ENCODE data around the gene IQSEC2.

The IQSEC2 gene

GRCh38 chrX:53241558-53241957 is 39.8 kb downstream of the IQSEC2 start:
- no peak overlapping the region for H3K27ac ChIP-seq
- TF ChIP-seq, protein P1, sequence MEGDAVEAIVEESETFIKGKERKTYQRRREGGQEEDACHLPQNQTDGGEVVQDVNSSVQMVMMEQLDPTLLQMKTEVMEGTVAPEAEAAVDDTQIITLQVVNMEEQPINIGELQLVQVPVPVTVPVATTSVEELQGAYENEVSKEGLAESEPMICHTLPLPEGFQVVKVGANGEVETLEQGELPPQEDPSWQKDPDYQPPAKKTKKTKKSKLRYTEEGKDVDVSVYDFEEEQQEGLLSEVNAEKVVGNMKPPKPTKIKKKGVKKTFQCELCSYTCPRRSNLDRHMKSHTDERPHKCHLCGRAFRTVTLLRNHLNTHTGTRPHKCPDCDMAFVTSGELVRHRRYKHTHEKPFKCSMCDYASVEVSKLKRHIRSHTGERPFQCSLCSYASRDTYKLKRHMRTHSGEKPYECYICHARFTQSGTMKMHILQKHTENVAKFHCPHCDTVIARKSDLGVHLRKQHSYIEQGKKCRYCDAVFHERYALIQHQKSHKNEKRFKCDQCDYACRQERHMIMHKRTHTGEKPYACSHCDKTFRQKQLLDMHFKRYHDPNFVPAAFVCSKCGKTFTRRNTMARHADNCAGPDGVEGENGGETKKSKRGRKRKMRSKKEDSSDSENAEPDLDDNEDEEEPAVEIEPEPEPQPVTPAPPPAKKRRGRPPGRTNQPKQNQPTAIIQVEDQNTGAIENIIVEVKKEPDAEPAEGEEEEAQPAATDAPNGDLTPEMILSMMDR (conservative IDR thresholded peaks at IDR 0.05) = no peak

DNA sequence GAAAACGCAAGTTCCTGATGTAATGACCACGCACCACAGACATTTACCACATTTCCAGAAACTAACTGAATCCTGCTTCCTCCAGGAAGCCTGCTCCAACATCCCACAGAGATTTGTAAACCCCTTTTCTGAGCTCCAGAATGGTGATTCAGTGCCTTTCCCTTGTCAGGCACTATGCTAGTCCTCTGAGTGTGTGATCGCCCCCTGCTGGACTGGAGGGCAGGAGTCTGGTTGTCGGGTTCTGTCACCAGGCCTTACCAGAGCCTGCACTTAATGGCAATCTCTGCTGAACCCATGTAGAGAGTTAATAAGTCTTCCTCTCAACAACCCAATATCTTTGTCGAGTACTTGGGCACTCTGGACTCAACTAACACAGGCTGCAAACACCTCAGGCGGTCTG is 41.9 kb downstream of the IQSEC2 start:
- TF ChIP-seq, protein P1 (conservative IDR thresholded peaks at IDR 0.05) = no peak
- no peak overlapping the region for H3K27ac ChIP-seq

DNA sequence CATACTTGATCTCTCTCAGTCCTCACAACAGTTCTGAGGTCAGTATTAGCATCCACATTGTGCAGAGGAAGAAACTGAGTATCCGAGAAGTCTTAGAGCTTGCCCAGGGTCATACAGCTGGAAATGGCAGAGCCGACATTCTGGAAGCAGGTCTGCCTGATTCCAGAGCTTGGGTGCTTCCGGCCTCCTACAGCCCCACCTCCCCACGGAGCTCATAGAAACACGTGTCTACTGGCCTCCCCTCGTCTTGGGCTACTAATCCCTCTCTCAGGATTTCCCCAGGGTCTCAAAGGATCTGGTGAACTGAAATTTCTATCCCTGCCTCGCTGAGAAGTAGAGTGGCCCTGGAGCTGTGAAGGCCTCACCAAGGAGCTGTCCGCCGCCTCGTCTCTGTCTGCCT is 44.3 kb downstream of the IQSEC2 start:
- H3K27ac ChIP-seq = no peak overlapping the region
- TF ChIP-seq, protein P1 (conservative IDR thresholded peaks at IDR 0.05) = no peak

GRCh38 chrX:53236025-53236679 is 45.2 kb downstream of the IQSEC2 start:
- TF ChIP-seq, protein P1 (conservative IDR thresholded peaks at IDR 0.05) = no peak

DNA sequence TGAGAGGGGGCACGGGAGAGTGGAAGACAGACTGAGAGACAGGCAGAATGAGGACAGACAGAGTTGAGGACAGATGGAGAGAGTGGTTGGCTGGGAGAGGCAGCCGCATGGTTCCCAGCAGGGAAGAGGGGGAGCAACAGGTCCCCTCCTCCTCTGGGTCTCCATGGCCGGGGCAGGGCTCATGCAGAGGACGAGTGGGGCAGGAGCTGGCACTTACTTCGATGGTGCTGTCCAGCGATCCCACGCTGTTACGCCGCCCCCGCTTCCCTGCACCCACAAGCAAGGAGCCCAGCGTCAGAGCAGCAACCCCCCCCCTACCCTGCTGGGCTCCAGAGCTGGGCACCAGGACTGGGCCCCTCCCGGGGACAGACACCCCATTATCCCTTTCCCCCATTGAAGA is 45.8 kb downstream of the IQSEC2 start:
- H3K27ac ChIP-seq = no peak overlapping the region
- TF ChIP-seq, protein P1 (conservative IDR thresholded peaks at IDR 0.05) = no peak

More at GRCh38 chrX:53236025-53236679, 45.2 kb downstream of the IQSEC2 start:
- no peak overlapping the region for H3K27ac ChIP-seq

- TF ChIP-seq, protein P1 (conservative IDR thresholded peaks at IDR 0.05) = no peak
Measured at GRCh38 chrX:53234484-53234883, 46.9 kb downstream of the IQSEC2 start.

DNA sequence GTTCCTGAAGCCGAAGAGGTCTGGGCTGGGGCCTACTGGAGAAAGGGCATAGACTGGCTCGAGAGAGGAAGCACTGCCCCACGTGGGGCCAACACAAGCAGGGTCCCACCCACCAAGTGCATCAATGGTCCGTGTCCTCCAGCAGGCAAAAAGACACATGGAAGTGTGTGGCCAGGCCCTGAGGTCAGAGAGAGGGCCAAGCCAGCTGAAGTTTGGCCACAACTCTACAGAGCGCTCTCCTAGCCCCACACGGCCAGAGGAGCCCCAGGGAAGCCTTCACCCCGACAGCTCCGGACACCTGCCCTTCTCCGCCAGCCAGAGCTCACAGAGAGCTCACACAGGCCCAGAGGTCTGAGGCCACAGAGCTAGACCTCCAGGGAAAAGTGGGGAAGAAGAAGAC is 47.8 kb downstream of the IQSEC2 start:
- H3K27ac ChIP-seq = no peak overlapping the region
- TF ChIP-seq, protein P1 (conservative IDR thresholded peaks at IDR 0.05) = no peak

More at GRCh38 chrX:53234484-53234883, 46.9 kb downstream of the IQSEC2 start:
- no peak overlapping the region for H3K27ac ChIP-seq
